GM18868 (cell line): ENCODE measurements around the gene TSPAN14.

Experiments used
- ATAC-seq: cut with Tn5 transposase; IDR thresholded peaks from one replicate; pipeline ENCODE4 v1.9.1; 2021; ENCODE audit warnings: mild to moderate bottlenecking, moderate library complexity; ENCODE audit not compliant: unreplicated experiment

Gene TSPAN14

DNA sequence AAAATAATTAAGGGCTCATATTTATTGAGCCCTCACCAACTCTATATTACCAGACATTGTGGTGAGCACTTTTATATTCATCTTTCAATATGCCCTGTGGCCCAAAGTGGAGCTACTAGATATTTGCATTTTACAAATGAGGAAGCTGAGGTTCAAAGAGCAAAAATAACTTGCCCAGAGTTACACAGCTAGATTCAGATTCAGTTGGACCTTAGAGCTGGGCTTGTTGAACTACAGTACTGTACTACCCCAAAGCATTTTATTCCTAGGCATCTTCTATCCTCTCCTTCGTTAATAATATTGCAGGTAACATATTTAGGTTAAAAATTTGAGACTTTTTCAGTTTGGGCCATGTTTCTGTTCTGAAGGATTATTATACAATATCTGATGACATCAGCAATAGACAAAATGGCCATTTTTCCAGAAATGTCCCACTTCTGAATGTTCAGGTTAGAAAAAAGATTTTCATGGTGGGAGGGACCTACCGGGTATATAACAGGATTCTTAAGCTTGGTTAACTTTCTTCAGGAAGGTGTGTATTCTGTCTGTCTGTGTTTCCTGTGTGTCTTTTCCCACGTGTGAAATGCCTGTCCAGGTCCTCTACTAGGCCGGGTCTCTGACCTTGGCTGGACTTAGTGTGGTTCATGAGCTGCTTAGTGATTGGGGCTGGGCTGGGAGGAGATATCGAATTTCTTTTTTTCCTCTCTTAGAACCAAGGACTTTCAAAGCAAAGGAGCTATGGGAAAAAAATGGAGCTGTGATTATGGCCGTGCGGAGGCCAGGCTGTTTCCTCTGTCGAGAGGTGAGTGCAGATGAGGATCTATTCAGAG lies 32.2 kb upstream of the TSPAN14 start:
- peak; percentile 93 for ATAC-seq

- no peak for ATAC-seq
Observed at GRCh38 chr10:80425901-80426300, 28.2 kb upstream of the TSPAN14 start.

- ATAC-seq: no peak
Observed at GRCh38 chr10:80427541-80427940, 26.6 kb upstream of the TSPAN14 start.

- no peak for ATAC-seq
Observed at GRCh38 chr10:80429521-80429973, 24.6 kb upstream of the TSPAN14 start.

DNA sequence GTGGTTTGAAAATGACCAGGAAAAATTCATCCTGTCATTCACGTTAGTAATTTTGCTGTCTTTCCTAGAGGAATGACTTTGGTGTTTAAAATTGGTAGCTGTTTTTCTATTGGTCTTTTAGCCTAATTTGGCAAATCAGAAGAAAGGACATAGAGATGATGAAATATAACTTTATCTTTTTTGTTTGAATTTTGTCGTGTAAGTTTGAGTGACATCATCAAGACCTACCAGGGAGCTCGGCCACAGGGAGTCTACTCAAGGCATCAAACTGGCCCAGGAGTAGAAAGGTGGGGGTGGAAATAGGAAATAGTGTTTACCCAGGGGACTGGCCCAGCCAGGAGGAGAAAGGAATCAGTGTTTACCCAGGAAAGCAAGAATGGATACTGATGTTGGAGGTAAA lies 21.0 kb upstream of the TSPAN14 start:
- no peak for ATAC-seq

- peak; percentile 40 for ATAC-seq
Observed at GRCh38 chr10:80436446-80437098, 17.5 kb upstream of the TSPAN14 start.

- ATAC-seq: no peak
Observed at GRCh38 chr10:80437227-80437626, 16.9 kb upstream of the TSPAN14 start.

- no peak for ATAC-seq
Observed at GRCh38 chr10:80441831-80442230, 12.3 kb upstream of the TSPAN14 start.

- no peak for ATAC-seq
Observed at GRCh38 chr10:80442879-80443278, 11.2 kb upstream of the TSPAN14 start.

GRCh38 chr10:80443531-80443974 lies 10.6 kb upstream of the TSPAN14 start:
- ATAC-seq: peak; percentile 39

- ATAC-seq: no peak
Observed at GRCh38 chr10:80444124-80444523, 10.0 kb upstream of the TSPAN14 start.

DNA sequence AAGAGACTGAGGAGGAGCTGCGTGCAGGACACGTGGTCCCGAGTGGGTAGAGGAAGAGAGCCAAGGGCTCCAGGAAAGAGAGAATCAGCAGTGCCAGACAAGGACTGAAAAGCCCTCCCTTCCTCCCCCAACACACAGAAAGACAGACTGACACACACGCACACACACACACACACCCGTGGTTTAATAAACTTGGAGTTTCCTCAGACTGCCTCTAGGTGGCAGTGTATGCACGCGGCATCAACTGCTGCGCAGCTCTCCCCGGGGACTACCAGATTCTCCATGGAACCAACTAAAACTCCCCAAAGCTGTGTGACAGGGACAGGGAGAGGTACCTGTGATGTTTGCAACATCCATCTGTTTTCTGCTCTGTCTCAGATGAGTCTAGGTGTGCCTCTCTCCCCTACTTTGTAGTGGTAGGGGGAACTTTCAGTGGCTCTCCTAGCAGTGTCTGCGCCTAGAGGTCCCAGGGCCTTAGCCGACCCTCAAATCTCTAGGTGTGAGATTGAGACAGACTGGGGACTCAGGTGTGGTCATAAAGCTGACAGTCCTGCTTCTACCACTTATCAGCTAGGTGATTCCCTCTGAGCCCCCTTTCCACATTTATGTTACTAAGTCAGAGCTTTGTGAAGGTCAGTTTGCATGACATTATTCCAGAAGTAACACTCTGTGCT lies 9.3 kb upstream of the TSPAN14 start:
- ATAC-seq: peak; percentile 71

GRCh38 chr10:80447436-80448190 lies 6.5 kb upstream of the TSPAN14 start:
- no peak for ATAC-seq

DNA sequence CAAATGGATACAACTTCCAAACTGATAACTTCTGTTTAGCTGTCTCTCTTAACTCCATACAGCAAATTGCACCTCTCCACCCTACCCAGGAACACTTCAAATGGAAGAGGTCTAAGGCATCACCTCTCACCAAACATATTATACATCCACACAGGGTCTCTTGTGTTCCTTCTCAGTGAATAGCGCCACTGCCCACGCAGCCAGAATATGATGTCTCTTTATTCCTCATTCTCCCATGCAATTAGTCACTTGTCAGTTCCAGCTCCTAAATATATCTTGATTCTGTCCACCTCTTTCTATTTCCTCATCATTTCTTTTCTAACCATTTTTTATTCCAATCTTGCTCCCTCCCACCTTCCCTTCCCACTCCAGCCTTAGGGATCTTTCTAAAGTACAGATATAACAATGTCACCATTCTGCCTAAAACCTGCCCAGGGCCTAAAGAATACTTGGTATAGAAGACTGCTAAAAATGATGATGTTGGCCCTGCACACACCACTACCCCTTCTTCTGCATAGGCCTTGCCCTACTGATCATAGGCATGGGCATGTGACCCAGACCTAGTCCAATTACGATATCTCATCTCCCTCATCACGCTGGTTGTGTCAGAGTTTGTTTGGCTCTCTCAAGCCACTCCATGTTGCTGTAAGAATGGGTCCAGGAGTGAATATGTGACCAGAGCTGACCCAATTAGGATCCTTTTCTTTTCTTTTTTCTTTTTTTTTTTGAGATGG lies 5.7 kb upstream of the TSPAN14 start:
- no peak for ATAC-seq

- no peak for ATAC-seq
Observed at GRCh38 chr10:80449520-80449919, 4.6 kb upstream of the TSPAN14 start.

- ATAC-seq: no peak
Observed at GRCh38 chr10:80451132-80451531, 3.0 kb upstream of the TSPAN14 start.

- no peak for ATAC-seq
Observed at GRCh38 chr10:80452069-80452468, 2.0 kb upstream of the TSPAN14 start.

- no peak for ATAC-seq
Observed at GRCh38 chr10:80452640-80453039, 1.5 kb upstream of the TSPAN14 start.

- no peak for ATAC-seq
Observed at GRCh38 chr10:80453056-80453841, 861 bp upstream of the TSPAN14 start.
